HepG2 (cell line): Measurements from ENCODE around the gene ANKRD39. TPM values are rescaled to one million over a fixed set of nuclear protein-coding genes. Genes with fewer than 3 reads are reported as not detected.
A peak's percentile ranks its signal among the peaks of the same experiment; 100 is the strongest.

ENCODE experiments used
- POLR2AphosphoS5 ChIP-seq: IDR thresholded peaks from 2 replicates; pipeline ENCODE4 v1.6.1; 2012; ENCODE audit warnings: low read depth, low read length
- PRDM10 ChIP-seq: sonication (generic); formaldehyde crosslinking; IDR thresholded peaks from 2 replicates; pipeline ENCODE4 v1.4.0; 2020; ENCODE audit warnings: low read depth, missing genetic modification reagents
- RBM22 ChIP-seq: fragments of 200-400 bp; formaldehyde crosslinking; optimal IDR thresholded peaks from 2 replicates; pipeline ENCODE3; 2017; ENCODE audit warnings: mild to moderate bottlenecking, low read length, moderate library complexity
- REST ChIP-seq, 2 experiments: IDR thresholded peaks; 2 replicates each; pipeline ENCODE4 v1.6.1; 2011 to 2012; ENCODE audit warnings: low read length in 2 of 2, borderline replicate concordance in 1 of 2, low read depth in 1 of 2, mild to moderate bottlenecking in 1 of 2, moderate library complexity in 1 of 2
- SRSF9 ChIP-seq: fragments of 200-400 bp; formaldehyde crosslinking; IDR thresholded peaks from 2 replicates; pipeline ENCODE4 v1.6.1; 2018; ENCODE audit warnings: borderline replicate concordance, mild to moderate bottlenecking, low read depth, low read length; ENCODE audit not compliant: insufficient read depth, poor library complexity, severe bottlenecking
- ZBTB37 ChIP-seq: sonication (generic); formaldehyde crosslinking; IDR thresholded peaks from 2 replicates; pipeline ENCODE4 v1.4.0; 2020; ENCODE audit warnings: mild to moderate bottlenecking, missing genetic modification reagents
- ZGPAT ChIP-seq: IDR thresholded peaks from 2 replicates; pipeline ENCODE4 v1.6.1; 2016; ENCODE audit warnings: mild to moderate bottlenecking
- ZNF264 ChIP-seq: sonication (generic); formaldehyde crosslinking; IDR thresholded peaks from 2 replicates; pipeline ENCODE4 v1.4.0; 2020; ENCODE audit warnings: missing genetic modification reagents
- ZNF44 ChIP-seq: sonication (generic); formaldehyde crosslinking; IDR thresholded peaks from 2 replicates; pipeline ENCODE4 v1.5.1; 2020; ENCODE audit warnings: mild to moderate bottlenecking, missing genetic modification reagents
- ZNF609 ChIP-seq: sonication (generic); formaldehyde crosslinking; IDR thresholded peaks from 2 replicates; pipeline ENCODE4 v1.4.0; 2020; ENCODE audit warnings: mild to moderate bottlenecking, missing genetic modification reagents, borderline replicate concordance
- polyA plus RNA-seq, 8 experiments: library from polyadenylated mRNA; depleted of rRNA in 3 of 8; stranded (reverse) in 7 of 8; unstranded in 1 of 8; fragments of >200 nt; fragmentation: Illumina TruSeq in 4 of 8; extraction: Trizol in 4 of 8; gene quantifications; 2 replicates each; pipeline versions ENCODE4 v1.2.1 to v1.2.3, GENCODE V29; 2011 to 2016; ENCODE audit warnings: low read depth in 4 of 8, missing spikeins in 1 of 8, mixed read lengths in 1 of 8; ENCODE audit not compliant: insufficient read depth in 1 of 8
- total RNA-seq, 5 experiments: library from RNA; depleted of rRNA; stranded (reverse); fragments of >200 nt; fragmentation: Illumina TruSeq; extraction: Trizol; gene quantifications; 2 replicates each; pipeline ENCODE4 v1.2.3, GENCODE V29; 2016; ENCODE audit warnings: low read depth in 1 of 5

Gene ANKRD39
- total and polyA plus RNA-seq, 2 of the 13 experiments (the other 11 are each of a cell fraction or from before 2014, with no cell fraction given) = 23.2 to 24.8 TPM

GRCh38 chr2:96815326-96816126 lies 42.3 kb downstream of the ANKRD39 start (continued):
- TF ChIP-seq ZNF264 (CRISPR knock-in tag) (no peak; the same call in 1 of the 2 replicates), REST (IDR thresholded peaks at IDR 0.05; ENCODE audit: borderline replicate concordance in 1 of 2, low read depth in 1 of 2, low read length in 2 of 2) (no peak; a peak in 1 of 4 replicates), PRDM10 (CRISPR knock-in tag) (no peak), ZNF609 (no peak), SRSF9 (no peak), RBM22 (no peak), ZNF44 (CRISPR knock-in tag) (peak; percentile 34; the same call in 1 of the 2 replicates), POLR2AphosphoS5 (no peak), ZGPAT (CRISPR knock-in tag) (0 out of 2 replicates have a peak, but pooled peaks have one; percentile 47), ZBTB37 (no peak)
